ENCODE results near the gene MEF2A.

MEF2A gene

GRCh38 chr15:99708563-99708962 lies 142.8 kb downstream of the MEF2A start:
- POLR2A ChIA-PET: interaction anchor here (0.6 to 1.2 kb wide), 2 partner anchors 232 to 436 kb away, joined by 3 to 4 read pairs; no protein-coding TSS in a partner anchor
- TF ChIP-seq, protein P1, sequence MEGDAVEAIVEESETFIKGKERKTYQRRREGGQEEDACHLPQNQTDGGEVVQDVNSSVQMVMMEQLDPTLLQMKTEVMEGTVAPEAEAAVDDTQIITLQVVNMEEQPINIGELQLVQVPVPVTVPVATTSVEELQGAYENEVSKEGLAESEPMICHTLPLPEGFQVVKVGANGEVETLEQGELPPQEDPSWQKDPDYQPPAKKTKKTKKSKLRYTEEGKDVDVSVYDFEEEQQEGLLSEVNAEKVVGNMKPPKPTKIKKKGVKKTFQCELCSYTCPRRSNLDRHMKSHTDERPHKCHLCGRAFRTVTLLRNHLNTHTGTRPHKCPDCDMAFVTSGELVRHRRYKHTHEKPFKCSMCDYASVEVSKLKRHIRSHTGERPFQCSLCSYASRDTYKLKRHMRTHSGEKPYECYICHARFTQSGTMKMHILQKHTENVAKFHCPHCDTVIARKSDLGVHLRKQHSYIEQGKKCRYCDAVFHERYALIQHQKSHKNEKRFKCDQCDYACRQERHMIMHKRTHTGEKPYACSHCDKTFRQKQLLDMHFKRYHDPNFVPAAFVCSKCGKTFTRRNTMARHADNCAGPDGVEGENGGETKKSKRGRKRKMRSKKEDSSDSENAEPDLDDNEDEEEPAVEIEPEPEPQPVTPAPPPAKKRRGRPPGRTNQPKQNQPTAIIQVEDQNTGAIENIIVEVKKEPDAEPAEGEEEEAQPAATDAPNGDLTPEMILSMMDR (IDR thresholded peaks at IDR 0.05; ENCODE audit: insufficient read depth, low read length, missing control alignments): no peak
- no peak overlapping the region for H3K4me3 ChIP-seq (ENCODE audit: low read depth, low read length)
- DNase-seq (ENCODE audit: low read depth, low spot score): no peak
- CTCF ChIA-PET: interaction anchor here (1.1 to 3.9 kb wide), 10 partner anchors 9 to 436 kb away, joined by 3 to 33 read pairs (median 4); no protein-coding TSS in a partner anchor

- no peak overlapping the region for H3K4me3 ChIP-seq (ENCODE audit: low read depth, low read length)
- CTCF ChIA-PET: interaction anchor here (1.0 to 3.9 kb wide), 6 partner anchors 10 to 437 kb away, joined by 3 to 33 read pairs (median 6); no protein-coding TSS in a partner anchor
- TF ChIP-seq, protein P1 (IDR thresholded peaks at IDR 0.05; ENCODE audit: insufficient read depth, low read length, missing control alignments): no peak
- no peak for DNase-seq (ENCODE audit: low read depth, low spot score)
- POLR2A ChIA-PET: no interaction called here
Measured at GRCh38 chr15:99709243-99709986, 143.6 kb downstream of the MEF2A start.

GRCh38 chr15:99711625-99712024 lies 145.8 kb downstream of the MEF2A start:
- TF ChIP-seq, protein P1 (IDR thresholded peaks at IDR 0.05; ENCODE audit: insufficient read depth, low read length, missing control alignments): no peak
- ChIA-PET CTCF (interaction anchor here (1.4 to 6.2 kb wide), 2 partner anchors 8 to 18 kb away, joined by 5 to 47 read pairs; no protein-coding TSS in a partner anchor), POLR2A (no interaction called here)
- DNase-seq (ENCODE audit: low read depth, low spot score): no peak
- H3K4me3 ChIP-seq (ENCODE audit: low read depth, low read length): no peak overlapping the region

GRCh38 chr15:99712415-99712814 lies 146.6 kb downstream of the MEF2A start:
- TF ChIP-seq, protein P1 (IDR thresholded peaks at IDR 0.05; ENCODE audit: insufficient read depth, low read length, missing control alignments): no peak
- ChIA-PET CTCF (interaction anchor here (1.4 to 6.2 kb wide), 2 partner anchors 9 to 426 kb away, joined by 4 to 47 read pairs; no protein-coding TSS in a partner anchor), POLR2A (no interaction called here)
- H3K4me3 ChIP-seq (ENCODE audit: low read depth, low read length): no peak overlapping the region
- no peak for DNase-seq (ENCODE audit: low read depth, low spot score)

DNA sequence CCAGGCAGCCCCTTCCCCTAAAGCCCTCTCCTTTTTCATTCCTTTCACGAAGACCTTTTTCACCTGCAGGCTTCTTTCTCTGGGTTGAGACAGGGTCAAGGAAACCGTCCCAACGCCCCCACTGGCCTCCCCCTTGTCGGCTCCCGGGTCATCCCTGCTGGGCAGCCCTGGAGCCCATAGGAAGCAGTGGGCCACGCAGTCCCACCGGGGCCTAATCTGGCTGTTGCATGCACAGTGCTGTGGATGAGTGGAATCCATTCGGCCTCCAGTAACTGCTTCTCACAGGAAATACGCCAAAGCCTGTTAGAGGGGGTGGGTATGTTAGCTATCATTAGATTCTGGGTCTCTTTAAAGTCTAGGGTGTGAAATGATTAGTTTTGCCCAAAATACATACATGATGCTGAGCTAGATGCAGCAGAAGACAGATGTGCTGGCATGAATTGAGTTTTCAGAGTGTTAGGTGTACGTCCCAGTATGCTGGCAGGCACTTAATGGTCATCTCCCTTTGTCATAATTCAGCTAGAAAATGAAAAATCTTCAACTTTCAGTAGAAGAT lies 150.8 kb downstream of the MEF2A start:
- no peak for DNase-seq (ENCODE audit: low read depth, low spot score)
- POLR2A ChIA-PET: no interaction called here
- TF ChIP-seq, protein P1 (IDR thresholded peaks at IDR 0.05; ENCODE audit: insufficient read depth, low read length, missing control alignments): no peak
- H3K4me3 ChIP-seq (ENCODE audit: low read depth, low read length): no peak overlapping the region
- CTCF ChIA-PET: interaction anchor here (1.2 to 6.2 kb wide), 4 partner anchors 9 to 444 kb away, joined by 5 to 47 read pairs (median 14); no protein-coding TSS in a partner anchor
